Stomach (tissue), 4 donors: ENCODE data around the gene LRRTM3.

ENCODE experiments used
- CTCF ChIP-seq, 7 experiments: fragments of 450-650 bp in 4 of 7; fragments of 200-600 bp in 3 of 7; sonication (generic) in 3 of 7; IDR thresholded peaks; one replicate each; pipeline ENCODE4 v1.5.1; 2016 to 2019; ENCODE audit warnings: antibody characterized with exemption in 7 of 7, control low read depth in 2 of 7, mild to moderate bottlenecking in 1 of 7
- POLR2A ChIP-seq, 4 donors: fragments of 450-650 bp; IDR thresholded peaks; one replicate each; pipeline ENCODE4 v1.6.1; 2016; ENCODE audit warnings: antibody characterized with exemption in 4 of 4, control low read depth in 2 of 4, mild to moderate bottlenecking in 1 of 4, moderate library complexity in 1 of 4

- TF ChIP-seq POLR2A (IDR thresholded peaks at IDR 0.05) (no peak), CTCF (IDR thresholded peaks at IDR 0.05) (no peak)
Observed at GRCh38 chr10:67107670-67108069, 181.8 kb downstream of the LRRTM3 start.
